IMR-90 (cell line): ENCODE data around the gene BRAP.
"Not testable (repeated sequence)": the region's sequence is repeated elsewhere in the genome, so short reads cannot be mapped to it uniquely, and the experiment has no call there.

Experiments
- BHLHE40 ChIP-seq: fragments of 150-350 bp; IDR thresholded peaks from 2 replicates; pipeline ENCODE4 v1.6.1; 2016; ENCODE audit warnings: mild to moderate bottlenecking, low read depth, low read length
- CHD1 ChIP-seq: IDR thresholded peaks from 2 replicates; pipeline ENCODE4 v1.6.1; 2012; ENCODE audit warnings: low read depth, low read length, improper control_type of control experiment
- CTCF ChIP-seq: conservative IDR thresholded peaks from 2 replicates; pipeline ENCODE4 v1.5.1; 2012; ENCODE audit warnings: mild to moderate bottlenecking, low read depth, low read length, improper control_type of control experiment
- MXI1 ChIP-seq: IDR thresholded peaks from 2 replicates; pipeline ENCODE4 v1.6.1; 2012; ENCODE audit warnings: low read depth, mild to moderate bottlenecking, low read length, moderate library complexity, borderline replicate concordance
- NFE2L2 ChIP-seq: fragments of 150-350 bp; IDR thresholded peaks from 2 replicates; pipeline ENCODE4 v1.6.1; 2016; ENCODE audit warnings: low read depth, mild to moderate bottlenecking, low read length
- POLR2A ChIP-seq: IDR thresholded peaks from 2 replicates; pipeline ENCODE4 v1.6.1; 2012; ENCODE audit warnings: mild to moderate bottlenecking, low read depth, low read length
- RAD21 ChIP-seq: IDR thresholded peaks from 2 replicates; pipeline ENCODE4 v1.6.1; 2012; ENCODE audit warnings: low read length, improper control_type of control experiment
- RFX5 ChIP-seq: IDR thresholded peaks from 2 replicates; pipeline ENCODE4 v1.8.0; 2012; ENCODE audit warnings: low read depth, mild to moderate bottlenecking, low read length, moderate library complexity
- SMC3 ChIP-seq: fragments of 150-350 bp; IDR thresholded peaks from 2 replicates; pipeline ENCODE4 v1.6.1; 2016; ENCODE audit warnings: low read depth, mild to moderate bottlenecking, antibody characterized with exemption, low read length, moderate library complexity

- TF ChIP-seq CTCF, NFE2L2, RAD21, POLR2A, CHD1, MXI1, BHLHE40, RFX5, SMC3: not testable (repeated sequence)
These were observed 84.8 kb downstream of the BRAP start for GRCh38 chr12:111600986-111601385.
